K562 (cell line): ENCODE results near the gene FMNL2. TPM values are rescaled to one million over a fixed set of nuclear protein-coding genes. Genes with fewer than 3 reads are reported as not detected.
A peak's percentile ranks its signal among the peaks of the same experiment; 100 is the strongest.

Source experiments
- ATAC-seq: fragments of 200-7000 bp; cut with Tn5 transposase; 3 replicates; pipeline ENCODE4 v1.9.1; 2020; ENCODE audit warnings: moderate library complexity
- BruUV-seq: library from RNA; stranded (reverse); fragments of 400-500 nt; replicated peaks from 2 replicates; lab custom pipeline; 2021; lab: Mats Ljungman, UMichigan
- CTCF ChIA-PET: fragments of 300-600 bp; formaldehyde crosslinking; extraction: SDS; loops from one replicate; lab custom pipeline; 2021; ENCODE audit warnings: low intra/inter-chr PET ratio; lab: Yijun Ruan, JAX
- POLR2A ChIA-PET: fragments of 300-600, 350-650 bp; sonication (Branson Sonifier 250); formaldehyde crosslinking; extraction: SDS; loops from one replicate; lab custom pipeline; 2021; ENCODE audit warnings: antibody characterized with exemption, inconsistent platforms; lab: Yijun Ruan, JAX
- DNase-seq, 4 experiments: peaks; one replicate each; pipeline versions ENCODE4 v3.0.0 to v3.0.0-alpha.2; 2011 to 2018; ENCODE audit warnings: low spot score in 3 of 4, mixed read lengths in 3 of 4; ENCODE audit errors: extremely low read depth in 1 of 4
- FAIRE-seq: peaks from 2 replicates; lab custom pipeline; 2011; peaks lifted over from hg19 to GRCh38; lab: Jason Lieb, UNC
- H2AFZ ChIP-seq: 2 replicates; pipeline ENCODE4 v1.6.0; 2011; ENCODE audit warnings: low read depth, low read length, control low read depth, inconsistent platforms
- H3K27ac ChIP-seq: fragments of 200-600 bp; 3 replicates; pipeline ENCODE4 v1.8.0; 2011; ENCODE audit warnings: low read depth, mild to moderate bottlenecking, control low read depth, inconsistent platforms, low read length, moderate library complexity, mixed read lengths; ENCODE audit errors: extremely low read depth
- H3K27me3 ChIP-seq, 2 experiments: fragments of 300-600 bp in 1 of 2; 2 replicates in 1 of 2; 3 replicates in 1 of 2; pipeline versions ENCODE4 v1.6.0 to v1.8.0; 2011; ENCODE audit warnings: inconsistent platforms in 2 of 2, low read length in 2 of 2, mild to moderate bottlenecking in 1 of 2, mixed read lengths in 1 of 2, moderate library complexity in 1 of 2; ENCODE audit not compliant: control insufficient read depth in 2 of 2, insufficient read depth in 2 of 2
- H3K36me3 ChIP-seq: fragments of 300-600 bp; 3 replicates; pipeline ENCODE4 v1.8.0; 2011; ENCODE audit warnings: mild to moderate bottlenecking, low read length, inconsistent platforms; ENCODE audit not compliant: control insufficient read depth, insufficient read depth
- H3K4me1 ChIP-seq, 2 experiments: fragments of 200-600 bp in 1 of 2; replicated peaks in 1 of 2; 2 replicates in 1 of 2; 3 replicates in 1 of 2; pipeline versions ENCODE4 v1.5.1 to v1.8.0; 2011; ENCODE audit warnings: inconsistent platforms in 2 of 2, low read length in 2 of 2, mild to moderate bottlenecking in 1 of 2, mixed read lengths in 1 of 2, moderate library complexity in 1 of 2; ENCODE audit not compliant: control insufficient read depth in 2 of 2, insufficient read depth in 2 of 2
- H3K4me2 ChIP-seq: 2 replicates; pipeline ENCODE4 v1.6.1; 2011; ENCODE audit warnings: low read length, control low read depth, inconsistent platforms, mixed read lengths; ENCODE audit not compliant: insufficient read depth
- H3K4me3 ChIP-seq: fragments of 200-600 bp; sonication (generic), shearing (Covaris generic); 2 replicates; pipeline ENCODE4 v1.5.1; 2016; ENCODE audit warnings: control low read depth, inconsistent platforms
- H3K79me2 ChIP-seq: fragments of 200-600 bp; 3 replicates; pipeline ENCODE4 v1.8.0; 2011; ENCODE audit warnings: low read length, inconsistent platforms; ENCODE audit not compliant: control insufficient read depth, insufficient read depth
- H3K9ac ChIP-seq, 2 experiments: 2 replicates each; pipeline versions ENCODE4 v1.6.0 to v1.6.1; 2011; ENCODE audit warnings: low read depth in 2 of 2, low read length in 2 of 2, control low read depth in 1 of 2, inconsistent platforms in 1 of 2, mild to moderate bottlenecking in 1 of 2, mixed read lengths in 1 of 2; ENCODE audit not compliant: insufficient read depth in 1 of 2
- H3K9me1 ChIP-seq: one replicate; pipeline ENCODE4 v1.6.0; 2011; ENCODE audit warnings: inconsistent platforms, mild to moderate bottlenecking, low read length, moderate library complexity; ENCODE audit not compliant: control insufficient read depth, insufficient read depth
- H3K9me3 ChIP-seq: replicated peaks from 2 replicates; pipeline ENCODE4 v1.5.1; 2011; ENCODE audit warnings: low read depth, low read length, inconsistent platforms; ENCODE audit not compliant: control insufficient read depth, insufficient read depth
- H4K20me1 ChIP-seq: replicated peaks from 2 replicates; pipeline ENCODE4 v1.6.1; 2011; ENCODE audit warnings: low read length, inconsistent platforms, mixed read lengths; ENCODE audit not compliant: control insufficient read depth, insufficient read depth
- BACH1 ChIP-seq: fragments of 200-800 bp; sonication (Bioruptor generic); IDR thresholded peaks from 2 replicates; pipeline ENCODE4 v1.6.1; 2016; ENCODE audit warnings: missing genetic modification characterization, missing compliant biosample characterization
- BHLHE40 ChIP-seq: IDR thresholded peaks from 2 replicates; pipeline ENCODE4 v1.6.1; 2011; ENCODE audit warnings: low read length, improper control_type of control experiment
- CREBBP ChIP-seq: IDR thresholded peaks from one replicate; pipeline ENCODE4 v1.6.1; 2012; ENCODE audit warnings: low read depth, mild to moderate bottlenecking, control low read depth, inconsistent platforms, low read length
- ELF1 ChIP-seq: fragments of 200-800 bp; sonication (Bioruptor generic); IDR thresholded peaks from 2 replicates; pipeline ENCODE4 v1.6.1; 2016; ENCODE audit warnings: missing genetic modification characterization, missing compliant biosample characterization
- ESRRB ChIP-seq: fragments of 250-450 bp; sonication (Bioruptor Pico); IDR thresholded peaks from 2 replicates; pipeline ENCODE4 v1.5.0; 2020; ENCODE audit warnings: mild to moderate bottlenecking, moderate library complexity, borderline replicate concordance
- MAFG ChIP-seq: fragments of 450-650 bp; conservative IDR thresholded peaks from 2 replicates; pipeline ENCODE4 v1.6.1; 2016; ENCODE audit warnings: missing genetic modification characterization, missing compliant biosample characterization
- MYBL2 ChIP-seq, 2 experiments: fragments of 450-650 bp in 1 of 2; sonication (generic) in 1 of 2; formaldehyde crosslinking in 1 of 2; IDR thresholded peaks; 2 replicates each; pipeline versions ENCODE4 v1.6.1 to v1.8.1; 2017 to 2022; ENCODE audit warnings: borderline replicate concordance in 1 of 2, inconsistent platforms in 1 of 2, low read depth in 1 of 2, mild to moderate bottlenecking in 1 of 2, missing genetic modification reagents in 1 of 2, moderate library complexity in 1 of 2
- NR2F6 ChIP-seq: fragments of 450-650 bp; formaldehyde crosslinking; IDR thresholded peaks from 2 replicates; pipeline ENCODE4 v1.4.0; 2020; ENCODE audit warnings: mild to moderate bottlenecking
- RB1 ChIP-seq: fragments of 450-650 bp; IDR thresholded peaks from 2 replicates; pipeline ENCODE4 v1.6.1; 2017; ENCODE audit warnings: low read depth, mild to moderate bottlenecking
- TEAD1 ChIP-seq, 2 experiments: fragments of 450-650 bp in 1 of 2; sonication (generic) in 1 of 2; formaldehyde crosslinking; IDR thresholded peaks; 2 replicates each; pipeline versions ENCODE4 v1.4.0 to v1.8.0; 2020 to 2022; ENCODE audit warnings: mild to moderate bottlenecking in 2 of 2, missing genetic modification reagents in 1 of 2
- WGBS: fragments of 100-300 bp; shearing (Covaris generic); methylation state at CpG from one replicate; pipeline ENCODE4 v1.1.6; 2016; ENCODE audit warnings: low coverage, mixed read lengths; ENCODE audit not compliant: insufficient coverage; ENCODE audit errors: missing lambda C conversion rate; 5-methylcytosine and 5-hydroxymethylcytosine counted together
- in situ Hi-C: fragments of 300-500 bp; cut with MboI; formaldehyde crosslinking; loops from 4 replicates; pipeline ENCODE4 v1.15.0; 2018; ENCODE audit warnings: inconsistent platforms, mixed read lengths
- intact Hi-C: fragments of 100-400 bp; cut with micrococcal nuclease; formaldehyde crosslinking; loops from 2 replicates; pipeline ENCODE4 v1.14.2; 2022
- polyA plus RNA-seq, 8 experiments: library from polyadenylated mRNA; depleted of rRNA in 4 of 8; stranded (reverse) in 5 of 8; unstranded in 3 of 8; fragments of >200 nt; fragmentation: Nextera tagmentation in 2 of 8; fragmentation: Illumina TruSeq in 1 of 8; extraction: Ambion mirVana in 2 of 8; extraction: Trizol in 1 of 8; gene quantifications; 2 replicates each; pipeline versions ENCODE4 v1.2.1 to v1.2.3, GENCODE V29; 2011 to 2014; ENCODE audit warnings: inconsistent platforms in 1 of 8, missing spikeins in 1 of 8
- total RNA-seq, 7 experiments: library from RNA; depleted of rRNA in 6 of 7; stranded (reverse); fragments of >200 nt in 6 of 7; fragmentation: Illumina TruSeq in 2 of 7; extraction: Trizol in 2 of 7; gene quantifications; 2 replicates each; pipeline versions ENCODE4 v1.2.1 to v1.2.3, GENCODE V29; 2011 to 2021; ENCODE audit warnings: low replicate concordance in 1 of 7

Gene FMNL2
- total and polyA plus RNA-seq, 9 of the 15 experiments (the other 6 are each of a cell fraction or from before 2014, with no cell fraction given), result 0.15 to 0.49 (median 0.24) TPM; not detected in 1

DNA sequence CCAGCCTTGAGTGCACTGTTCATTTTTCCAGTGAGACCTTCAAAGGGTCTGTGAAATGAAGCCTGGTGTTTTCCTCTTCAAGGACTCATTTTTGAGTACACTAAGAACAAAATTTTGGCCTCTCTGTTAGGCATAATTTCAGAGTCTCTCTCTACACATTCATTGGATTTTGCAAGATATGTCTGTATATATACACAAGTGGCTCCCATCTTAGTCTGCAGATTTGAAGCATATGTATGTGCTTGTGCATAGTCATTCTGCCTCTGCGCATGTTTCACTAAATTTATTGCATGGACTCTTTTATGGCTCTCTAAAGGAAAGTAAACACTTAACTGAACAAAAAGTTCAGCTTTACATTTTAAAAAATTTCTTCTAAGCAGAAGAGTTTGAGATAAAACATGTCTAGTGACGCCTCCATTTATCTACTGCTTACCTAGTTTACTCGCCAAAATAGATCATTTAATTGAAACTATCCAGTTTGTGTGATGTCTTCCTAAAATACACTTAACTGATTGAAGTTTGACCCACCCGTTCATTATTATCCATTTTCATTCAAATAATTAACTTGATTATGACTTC, 145.9 kb downstream of the FMNL2 start:
- CTCF ChIA-PET, result no interaction called here
- BruUV-seq, result no TSS peak
- no peaks in the 10 kb centered on the region for H3K9me3 ChIP-seq
- H3K9ac ChIP-seq, result no peak overlapping the region
- no peak for ATAC-seq
- H3K9me1 ChIP-seq, result no peaks in the 10 kb centered on the region
- H3K4me1 ChIP-seq, result no peaks in the 10 kb centered on the region
- no peak overlapping the region for H3K4me2 ChIP-seq
- FAIRE-seq, result no peak
- no peaks in the 10 kb centered on the region for H4K20me1 ChIP-seq
- H2AFZ ChIP-seq, result no peak overlapping the region
- in situ Hi-C loops, result no loop called here
- H3K36me3 ChIP-seq, result no peaks in the 10 kb centered on the region
- 0% methylated on average over 4 of the region's 4 CpGs for WGBS
- POLR2A ChIA-PET, result no interaction called here
- no peak for DNase-seq
- TF ChIP-seq ESRRB (CRISPR knock-in tag) (no peak), CREBBP (no peak), MAFG (tag) (peak; percentile 41; the same call in 1 of the 2 replicates)
- TF ChIP-seq, all 486 proteins: peak for 1
- H3K27ac ChIP-seq, result no peak overlapping the region
- no peak overlapping the region for H3K4me3 ChIP-seq
- intact Hi-C loops, result no loop called here
- H3K79me2 ChIP-seq, result no peaks in the 10 kb centered on the region
- H3K27me3 ChIP-seq, result peaks cover 0 to 6% of the 10 kb centered on the region in 2 experiments; a peak in 2 of 5 replicates

GRCh38 chr2:152481881-152482583, 147.1 kb downstream of the FMNL2 start:
- H3K4me3 ChIP-seq, result no peak overlapping the region
- no peaks in the 10 kb centered on the region for H3K4me1 ChIP-seq
- BruUV-seq, result no TSS peak
- no peaks in the 10 kb centered on the region for H3K9me3 ChIP-seq
- H3K4me2 ChIP-seq, result no peak overlapping the region
- no peak for FAIRE-seq
- no peaks in the 10 kb centered on the region for H3K9me1 ChIP-seq
- no peak overlapping the region for H3K9ac ChIP-seq
- ATAC-seq, result no peak
- in situ Hi-C loops (no loop called here), intact Hi-C loops (no loop called here)
- POLR2A ChIA-PET, result interaction anchor here (0.6 to 0.7 kb wide), 2 partner anchors 20 to 85 kb away, joined by 3 to 4 read pairs; no protein-coding TSS in a partner anchor
- H3K27me3 ChIP-seq, result peaks cover 0 to 6% of the 10 kb centered on the region in 2 experiments; a peak in 2 of 5 replicates
- no peak overlapping the region for H2AFZ ChIP-seq
- no peak for TF ChIP-seq RB1
- no peak for TF ChIP-seq BACH1 (tag)
- TF ChIP-seq NR2F6 (CRISPR knock-in tag), result no peak
- TF ChIP-seq BHLHE40, result no peak
- TF ChIP-seq TEAD1 (CRISPR knock-in tag; IDR thresholded peaks at IDR 0.05), result no peak
- no peak for TF ChIP-seq ELF1 (tag)
- TF ChIP-seq ESRRB (CRISPR knock-in tag), result no peak
- TF ChIP-seq MYBL2 (IDR thresholded peaks at IDR 0.05; ENCODE audit: low read depth), result no peak
- no peak for TF ChIP-seq MYBL2 (CRISPR knock-in tag; IDR thresholded peaks at IDR 0.05; ENCODE audit: borderline replicate concordance)
- no peaks in the 10 kb centered on the region for H4K20me1 ChIP-seq
- H3K36me3 ChIP-seq, result no peaks in the 10 kb centered on the region
- no peak overlapping the region for H3K27ac ChIP-seq
- no peak for DNase-seq
- CTCF ChIA-PET, result no interaction called here
- H3K79me2 ChIP-seq, result no peaks in the 10 kb centered on the region
- 6% methylated on average over 5 of the region's 5 CpGs for WGBS
